Activated T-helper 9 cell treated with anti-CD3 and anti-CD28 coated beads, Interleukin-2, amount 50 U/mL, for 16 hours (primary cell): ENCODE data around the gene ETS2.
"Not testable (repeated sequence)": the region's sequence is repeated elsewhere in the genome, so short reads cannot be mapped to it uniquely, and the experiment has no call there.

Source experiments
- DNase-seq: peaks from one replicate; pipeline ENCODE4 v3.0.0-alpha.2; 2020; ENCODE audit warnings: low read depth

The ETS2 gene

GRCh38 chr21:38818325-38818723 lies 12.6 kb downstream of the ETS2 start:
- no peak for DNase-seq

DNA sequence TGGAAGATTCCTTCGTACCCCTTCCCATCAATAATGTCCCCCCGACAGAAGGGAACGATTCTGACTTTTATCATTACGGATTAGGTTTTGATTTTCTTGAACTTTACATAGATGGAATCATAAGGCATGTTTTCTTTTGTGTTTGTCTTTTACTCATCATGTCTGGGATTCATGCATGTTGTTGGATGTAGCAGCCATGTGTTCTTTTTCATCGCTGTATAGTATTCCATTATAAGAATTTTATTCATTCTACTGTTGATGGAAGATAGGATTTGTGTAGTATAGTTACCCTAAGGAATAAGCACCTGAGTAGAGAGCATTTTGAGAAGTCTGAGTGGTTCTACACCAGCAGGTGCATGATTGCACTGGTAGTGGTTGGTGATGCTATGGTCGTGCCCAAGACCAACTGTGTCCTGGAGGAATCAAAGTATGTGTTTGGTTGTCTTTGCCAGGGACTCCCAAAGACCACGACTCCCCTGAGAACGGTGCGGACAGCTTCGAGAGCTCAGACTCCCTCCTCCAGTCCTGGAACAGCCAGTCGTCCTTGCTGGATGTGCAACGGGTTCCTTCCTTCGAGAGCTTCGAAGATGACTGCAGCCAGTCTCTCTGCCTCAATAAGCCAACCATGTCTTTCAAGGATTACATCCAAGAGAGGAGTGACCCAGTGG lies 13.5 kb downstream of the ETS2 start:
- no peak for DNase-seq

- no peak for DNase-seq
These were observed 14.0 kb downstream of the ETS2 start for GRCh38 chr21:38819719-38820159.

GRCh38 chr21:38820471-38821239 lies 14.9 kb downstream of the ETS2 start:
- no peak for DNase-seq

DNA sequence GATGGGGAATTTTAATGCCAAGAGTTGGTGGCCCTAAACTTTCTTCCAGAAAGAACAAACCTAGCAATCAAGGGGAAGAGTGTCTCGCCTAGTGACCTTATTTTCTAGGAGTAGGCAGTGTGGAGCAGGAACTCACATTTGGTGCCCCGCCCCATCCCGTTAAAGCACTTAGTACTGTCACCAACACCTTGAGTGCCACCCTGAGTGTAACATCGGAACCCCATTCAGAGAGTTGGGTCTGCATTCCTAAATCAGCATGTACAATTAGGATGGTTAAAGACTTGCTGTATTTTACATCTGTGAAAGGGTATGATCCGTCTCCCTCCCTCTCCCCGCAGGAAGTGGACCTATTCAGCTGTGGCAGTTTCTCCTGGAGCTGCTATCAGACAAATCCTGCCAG lies 15.5 kb downstream of the ETS2 start:
- no peak for DNase-seq

GRCh38 chr21:38821959-38822682 lies 16.4 kb downstream of the ETS2 start:
- no peak for DNase-seq

- DNase-seq, result no peak
These were observed 17.1 kb downstream of the ETS2 start for GRCh38 chr21:38822778-38823238.

DNA sequence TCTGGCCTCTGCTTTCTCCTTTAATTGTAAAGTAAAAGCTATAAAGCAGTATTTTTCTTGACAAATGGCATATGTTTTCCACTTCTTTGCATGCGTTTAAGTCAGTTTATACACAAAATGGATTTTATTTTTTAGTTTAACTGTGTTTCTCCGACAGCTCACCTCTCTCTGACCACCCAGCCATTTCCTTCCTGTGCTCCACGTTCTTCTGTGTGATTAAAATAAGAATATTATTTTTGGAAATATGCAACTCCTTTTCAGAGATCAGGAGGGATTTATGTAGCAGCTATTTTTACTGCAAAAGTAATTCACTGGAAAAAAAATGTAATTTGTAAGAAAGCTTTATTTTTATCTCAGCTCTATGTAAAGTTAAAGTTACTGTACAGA lies 18.0 kb downstream of the ETS2 start:
- no peak for DNase-seq

DNA sequence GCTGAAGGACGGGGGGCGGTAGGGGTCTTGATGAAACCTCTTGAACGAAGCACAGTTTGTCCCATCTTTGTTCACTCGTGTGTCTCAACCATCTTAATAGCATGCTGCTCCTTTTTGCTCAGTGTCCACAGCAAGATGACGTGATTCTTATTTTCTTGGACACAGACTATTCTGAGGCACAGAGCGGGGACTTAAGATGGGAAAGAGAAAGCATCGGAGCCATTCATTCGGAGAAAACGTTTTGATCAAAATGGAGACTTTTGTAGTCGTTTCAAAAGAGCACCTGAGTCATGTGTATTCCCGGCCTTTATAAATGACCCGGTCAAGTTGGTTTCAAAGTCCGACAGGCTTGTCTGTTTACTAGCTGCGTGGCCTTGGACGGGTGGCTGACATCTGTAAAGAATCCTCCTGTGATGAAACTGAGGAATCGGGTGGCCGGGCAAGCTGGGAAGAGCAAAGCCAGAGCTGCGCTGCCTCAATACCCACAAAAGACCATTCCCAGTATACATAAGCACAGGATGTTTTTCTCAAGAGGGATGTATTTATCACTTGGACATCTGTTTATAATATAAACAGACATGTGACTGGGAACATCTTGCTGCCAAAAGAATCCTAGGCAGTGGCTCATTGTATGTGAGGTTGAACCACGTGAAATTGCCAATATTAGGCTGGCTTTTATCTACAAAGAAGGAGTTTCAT lies 18.5 kb downstream of the ETS2 start:
- no peak for DNase-seq

DNA sequence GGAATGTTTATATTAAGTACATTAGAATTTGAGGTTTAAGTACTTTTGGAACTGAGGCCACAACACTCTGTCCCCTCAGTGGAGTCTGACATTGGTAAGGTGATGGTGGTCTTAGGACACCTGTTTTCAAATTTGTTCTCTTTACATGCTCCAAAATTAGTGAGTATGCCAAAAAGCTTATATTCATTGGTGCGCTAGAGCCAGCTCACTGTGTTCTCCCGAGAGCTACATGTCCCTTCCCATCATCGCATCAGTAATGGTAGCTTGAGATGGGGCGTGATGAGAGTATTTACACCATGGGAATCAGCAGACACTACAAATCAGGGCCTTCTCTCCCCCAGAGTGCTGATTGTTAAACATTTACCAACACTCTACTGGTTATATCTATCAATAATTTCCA lies 19.5 kb downstream of the ETS2 start:
- no peak for DNase-seq

DNA sequence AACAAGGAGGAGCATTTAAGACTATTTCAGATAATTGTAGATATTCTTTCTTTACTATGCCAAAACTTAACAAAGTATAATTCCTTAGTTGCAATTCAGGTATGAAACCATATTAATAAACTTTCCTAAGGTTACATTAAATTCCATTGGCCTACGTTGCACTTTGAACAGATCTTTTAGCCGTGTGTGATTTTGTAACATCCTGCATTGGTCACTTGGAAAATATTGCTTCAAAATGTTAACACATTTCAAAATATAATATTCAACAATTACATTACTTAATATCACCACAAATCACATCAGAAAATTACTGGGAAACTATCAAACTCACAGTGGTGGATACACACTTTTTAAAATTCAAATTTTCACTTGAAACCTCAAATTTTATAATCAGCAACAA lies 20.2 kb downstream of the ETS2 start:
- no peak for DNase-seq

DNA sequence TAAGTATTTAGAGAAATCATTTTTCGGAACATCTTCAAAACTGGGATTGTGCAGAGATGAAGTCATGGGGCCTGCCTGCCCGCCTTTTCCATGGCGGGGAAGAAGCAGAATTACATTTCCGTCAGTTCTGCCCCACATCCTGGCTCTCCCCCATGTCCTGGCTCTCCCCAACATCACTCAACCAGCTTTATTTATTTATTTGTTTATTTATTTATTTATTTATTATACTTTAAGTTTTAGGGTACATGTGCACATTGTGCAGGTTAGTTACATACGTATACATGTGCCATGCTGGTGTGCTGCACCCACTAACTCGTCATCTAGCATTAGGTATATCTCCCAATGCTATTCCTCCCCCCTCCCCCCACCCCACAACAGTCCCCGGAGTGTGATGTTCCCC lies 22.4 kb downstream of the ETS2 start:
- DNase-seq, result not testable (repeated sequence)

- DNase-seq, result no peak
These were observed 25.2 kb downstream of the ETS2 start for GRCh38 chr21:38830671-38831525.

- DNase-seq, result no peak
These were observed 26.1 kb downstream of the ETS2 start for GRCh38 chr21:38831526-38832467.

DNA sequence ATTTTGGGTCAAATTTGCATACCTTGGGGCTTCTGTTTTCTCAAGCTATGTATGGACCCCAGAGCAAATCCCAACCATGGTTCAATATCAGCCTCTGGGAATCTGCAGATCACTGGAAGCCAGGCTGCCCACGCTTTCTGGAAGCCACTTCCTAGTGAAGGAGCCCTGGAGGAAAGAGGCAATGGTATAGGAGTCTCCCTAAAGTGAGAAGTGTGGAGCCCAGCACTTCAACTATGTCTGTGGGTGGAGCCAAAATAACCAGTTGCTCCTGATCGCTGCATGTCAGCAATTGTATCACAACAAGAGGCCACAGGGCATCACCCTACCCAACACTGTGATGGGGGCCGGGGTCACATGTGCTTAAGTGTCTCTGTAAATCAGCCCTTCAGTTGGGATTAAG lies 26.9 kb downstream of the ETS2 start:
- no peak for DNase-seq

- no peak for DNase-seq
These were observed 27.4 kb downstream of the ETS2 start for GRCh38 chr21:38833117-38833516.

- DNase-seq, result no peak
These were observed 29.0 kb downstream of the ETS2 start for GRCh38 chr21:38834725-38835124.

GRCh38 chr21:38837806-38838461 lies 32.2 kb downstream of the ETS2 start:
- no peak for DNase-seq

DNA sequence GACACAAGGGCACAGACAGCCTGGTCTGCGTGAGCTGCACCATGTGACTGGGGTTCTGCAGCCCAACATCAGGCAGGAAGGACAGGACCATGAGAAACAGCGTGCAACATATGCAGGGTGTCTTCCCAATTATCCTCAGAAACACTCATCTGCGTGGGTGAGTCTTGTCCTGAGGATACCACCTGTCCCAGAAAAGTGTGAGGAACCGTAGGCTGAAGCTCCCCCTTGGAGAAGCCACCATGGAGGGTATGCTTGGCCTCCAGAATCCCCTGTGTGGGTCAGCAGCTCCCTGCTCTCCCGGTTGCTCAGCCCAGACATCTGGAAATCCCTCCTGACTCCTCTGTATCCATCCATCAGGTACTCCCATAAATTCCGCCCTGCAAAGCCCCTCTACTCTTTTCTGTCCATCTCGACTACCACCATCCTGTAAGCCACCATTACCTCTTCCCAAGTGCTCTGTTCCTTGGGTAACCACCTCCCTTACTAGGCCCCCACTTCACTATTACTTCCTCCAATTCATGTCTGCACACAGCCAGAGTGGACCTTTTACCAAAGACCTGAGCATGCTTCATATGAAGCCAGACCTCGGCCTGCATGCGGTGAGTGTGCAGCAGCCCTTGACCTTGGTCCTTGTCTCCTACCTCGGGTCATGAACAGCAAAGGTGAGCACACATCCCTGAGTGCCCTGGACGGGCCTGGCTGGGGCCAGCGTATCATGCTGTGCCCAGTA lies 33.0 kb downstream of the ETS2 start:
- no peak for DNase-seq
